HS-5 (cell line): ENCODE data around the gene ATAD3B.
A peak's percentile ranks its signal among the peaks of the same experiment; 100 is the strongest.
"Not testable (repeated sequence)": the region's sequence is repeated elsewhere in the genome, so short reads cannot be mapped to it uniquely, and the experiment has no call there.

Experiments used
- DNase-seq: peaks from one replicate; pipeline ENCODE4 v3.0.0-alpha.2; 2012; ENCODE audit warnings: low read depth

Gene ATAD3B

DNA sequence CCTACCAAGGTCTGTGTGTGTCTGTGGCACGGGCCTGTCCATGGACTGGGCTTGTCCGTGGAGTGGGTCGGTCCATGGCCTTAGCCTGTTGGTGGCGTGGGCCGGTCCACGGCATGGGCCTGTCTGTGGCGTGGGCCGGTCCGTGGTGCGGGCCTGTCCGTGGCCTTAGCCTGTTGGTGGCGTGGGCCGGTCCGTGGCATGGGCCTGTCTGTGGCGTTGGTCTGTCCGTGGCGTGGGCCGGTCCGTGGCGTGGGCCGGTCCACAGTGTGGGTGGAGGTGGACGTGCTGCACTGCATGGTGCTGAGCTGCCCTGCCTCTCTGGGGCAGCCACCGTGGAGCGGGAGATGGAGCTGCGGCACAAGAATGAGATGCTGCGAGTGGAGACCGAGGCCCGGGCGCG is 10.2 kb downstream of the ATAD3B start:
- DNase-seq, result not testable (repeated sequence)

GRCh38 chr1:1482856-1483255 is 11.3 kb downstream of the ATAD3B start:
- DNase-seq, result no peak

- DNase-seq, result no peak
Observed at GRCh38 chr1:1483714-1484113, 12.1 kb downstream of the ATAD3B start.

GRCh38 chr1:1484976-1485750 is 13.6 kb downstream of the ATAD3B start:
- DNase-seq, result not testable (repeated sequence)

GRCh38 chr1:1485755-1486317 is 14.3 kb downstream of the ATAD3B start:
- DNase-seq, result not testable (repeated sequence)

- no peak for DNase-seq
Observed at GRCh38 chr1:1487701-1488100, 16.1 kb downstream of the ATAD3B start.

DNA sequence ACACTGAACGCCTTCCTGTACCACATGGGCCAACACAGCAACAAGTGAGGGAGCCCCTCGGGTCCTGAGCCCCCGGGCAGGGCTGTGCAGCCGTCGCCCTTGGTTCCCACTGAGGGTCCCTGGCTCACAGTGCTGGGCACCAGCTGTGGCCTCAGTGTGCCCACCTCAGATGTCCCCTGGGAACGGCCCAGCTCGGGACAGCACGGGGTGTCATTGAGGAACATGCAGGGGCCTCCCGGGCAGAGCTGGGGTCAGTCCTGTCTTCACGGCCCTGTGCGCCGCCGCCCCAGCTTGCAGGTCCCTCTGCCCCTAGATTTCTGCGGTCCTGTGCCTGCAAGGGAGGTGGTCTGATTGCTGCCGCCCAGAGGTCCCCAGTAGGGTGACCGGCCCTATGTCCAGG is 17.7 kb downstream of the ATAD3B start:
- DNase-seq, result no peak

DNA sequence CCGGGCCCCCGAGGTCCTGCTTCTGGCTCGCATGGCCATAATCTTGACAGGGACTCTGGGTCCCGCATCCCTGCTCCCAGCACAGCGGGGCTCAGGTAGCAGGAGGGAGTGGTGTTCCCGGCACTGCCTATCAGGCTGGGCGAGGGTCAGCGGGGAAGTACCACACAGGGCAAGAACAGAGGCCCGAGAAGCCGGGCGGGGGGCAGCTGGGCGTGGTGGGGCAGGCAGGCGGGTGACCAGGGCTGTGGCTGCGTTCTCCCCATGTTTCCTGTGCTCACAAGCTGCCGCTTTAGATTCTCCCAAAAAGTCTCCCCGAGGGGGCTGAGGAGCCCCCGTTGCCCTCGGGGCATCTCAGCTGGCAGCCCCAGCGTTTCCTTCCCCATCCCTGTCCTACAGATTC is 18.3 kb downstream of the ATAD3B start:
- no peak for DNase-seq

- no peak for DNase-seq
Observed at GRCh38 chr1:1490633-1491230, 19.2 kb downstream of the ATAD3B start.

GRCh38 chr1:1491601-1492000 is 20.0 kb downstream of the ATAD3B start:
- DNase-seq, result no peak

- not testable (repeated sequence) for DNase-seq
Observed at GRCh38 chr1:1494311-1494710, 22.7 kb downstream of the ATAD3B start.

DNA sequence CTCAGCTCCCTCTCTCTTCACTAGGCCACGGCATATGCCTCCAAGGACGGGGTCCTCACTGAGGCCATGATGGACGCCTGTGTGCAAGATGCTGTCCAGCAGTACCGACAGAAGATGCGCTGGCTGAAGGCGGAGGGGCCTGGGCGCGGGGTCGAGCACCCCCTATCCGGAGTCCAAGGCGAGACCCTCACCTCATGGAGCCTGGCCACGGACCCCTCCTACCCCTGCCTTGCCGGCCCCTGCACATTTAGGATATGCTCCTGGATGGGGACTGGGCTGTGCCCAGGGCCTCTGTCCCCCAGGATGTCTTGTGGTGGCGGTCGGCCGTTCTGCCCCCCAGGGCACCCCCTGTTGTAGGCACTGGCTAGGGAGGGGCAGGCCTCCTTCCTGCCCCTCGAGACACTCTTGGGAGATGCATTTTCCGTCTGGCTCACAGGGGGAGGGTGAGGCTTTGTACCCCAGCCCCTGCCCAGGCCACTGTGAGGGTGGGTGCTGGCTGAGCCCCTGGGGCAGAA is 24.0 kb downstream of the ATAD3B start:
- not testable (repeated sequence) for DNase-seq

DNA sequence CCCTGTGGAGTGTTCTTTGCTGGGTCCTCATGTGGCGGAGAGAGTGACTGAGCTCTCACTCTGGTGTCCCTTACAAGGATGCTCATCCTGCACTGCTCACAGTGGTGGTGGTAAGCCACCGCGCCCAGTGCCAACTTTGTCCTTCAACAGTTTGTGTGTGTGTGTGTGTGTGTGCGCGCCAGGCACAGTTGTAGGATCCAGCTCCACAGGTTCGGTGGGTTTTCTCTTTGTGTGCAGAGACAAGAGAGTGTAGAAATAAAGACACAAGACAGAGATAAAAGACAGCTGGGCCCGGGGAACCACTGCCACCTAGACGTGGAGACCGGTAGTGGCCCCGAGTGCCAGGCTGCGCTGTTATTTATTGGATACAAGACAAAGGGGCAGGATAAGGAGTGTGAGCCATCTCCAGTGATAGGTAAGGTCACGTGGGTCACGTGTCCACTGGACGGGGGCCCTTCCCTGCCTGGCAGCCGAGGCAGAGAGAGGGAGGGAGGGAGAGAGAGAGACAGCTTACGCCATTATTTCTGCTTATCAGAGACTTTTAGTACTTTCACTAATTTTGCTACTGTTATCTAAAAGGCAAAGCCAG is 33.3 kb downstream of the ATAD3B start:
- DNase-seq, result not testable (repeated sequence)

- not testable (repeated sequence) for DNase-seq
Observed at GRCh38 chr1:1505366-1505798, 33.8 kb downstream of the ATAD3B start.

- DNase-seq, result not testable (repeated sequence)
Observed at GRCh38 chr1:1505801-1506200, 34.2 kb downstream of the ATAD3B start.

GRCh38 chr1:1507305-1507704 is 35.7 kb downstream of the ATAD3B start:
- DNase-seq, result no peak

GRCh38 chr1:1508775-1509464 is 37.4 kb downstream of the ATAD3B start:
- DNase-seq, result not testable (repeated sequence)

- DNase-seq, result not testable (repeated sequence)
Observed at GRCh38 chr1:1509465-1509850, 37.9 kb downstream of the ATAD3B start.

- DNase-seq, result peak; percentile 13
Observed at GRCh38 chr1:1510912-1511532, 39.5 kb downstream of the ATAD3B start.

- DNase-seq, result peak; percentile 88
Observed at GRCh38 chr1:1511533-1512285, 40.1 kb downstream of the ATAD3B start, which contains the start of gene ATAD3A. TSS of gene ATAD3A (plus strand) at chr1:1512162. CDS start at chr1:1512269, 107 bp downstream.

DNA sequence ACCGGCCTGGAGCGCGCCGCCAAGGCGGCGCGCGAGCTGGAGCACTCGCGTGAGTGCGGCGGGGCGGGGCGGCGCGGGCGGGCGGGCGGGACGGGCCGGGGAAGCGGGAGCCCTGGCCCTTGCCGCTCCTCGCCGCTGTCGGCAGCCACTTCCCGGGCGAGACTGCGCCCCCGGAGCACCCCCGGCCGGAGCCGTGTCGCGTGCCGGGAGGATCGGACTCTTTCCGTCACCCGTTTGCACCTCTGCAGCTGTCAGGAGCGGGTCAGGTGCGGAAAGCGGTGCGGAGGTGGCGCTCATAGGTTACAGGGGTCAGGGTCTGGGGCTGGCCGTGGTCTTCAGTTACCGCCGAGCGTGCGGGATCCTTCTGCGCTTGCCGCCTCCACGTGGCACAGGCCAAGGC is 40.9 kb downstream of the ATAD3B start:
- not testable (repeated sequence) for DNase-seq
